A673 (cell line): ENCODE data around the gene KCNH5. TPM values are rescaled to one million over a fixed set of nuclear protein-coding genes. Genes with fewer than 3 reads are reported as not detected.

Experiments
- BruUV-seq: library from RNA; stranded (reverse); fragments of 400-500 nt; replicated peaks from 2 replicates; lab custom pipeline; 2021; lab: Mats Ljungman, UMichigan
- CTCF ChIA-PET: fragments of 300-600 bp; sonication (Branson Sonifier 250); formaldehyde crosslinking; loops from one replicate; lab custom pipeline; 2022; ENCODE audit warnings: antibody characterized with exemption; lab: Charles Lee
- POLR2A ChIA-PET: fragments of 300-600 bp; sonication (Branson Sonifier 250); formaldehyde crosslinking; loops from one replicate; lab custom pipeline; 2022; ENCODE audit warnings: antibody characterized with exemption; ENCODE audit not compliant: low non-redundant PET; lab: Charles Lee
- DNase-seq: peaks from one replicate; pipeline ENCODE4 v3.0.0-alpha.2; 2015; ENCODE audit warnings: low spot score
- H3K27ac ChIP-seq: fragments of 200-600 bp; sonication (generic); 2 replicates; pipeline ENCODE4 v1.5.1; 2016; ENCODE audit warnings: mixed run types, low read depth, mild to moderate bottlenecking, mixed read lengths, antibody characterized with exemption, low read length; ENCODE audit not compliant: poor library complexity, severe bottlenecking
- H3K27me3 ChIP-seq: fragments of 200-600 bp; sonication (generic); replicated peaks from 2 replicates; pipeline ENCODE4 v1.6.1; 2017; ENCODE audit warnings: mixed run types, low read depth, mild to moderate bottlenecking, mixed read lengths, antibody characterized with exemption, low read length; ENCODE audit not compliant: insufficient read depth, poor library complexity
- H3K36me3 ChIP-seq: fragments of 200-600 bp; sonication (generic); 2 replicates; pipeline ENCODE4 v1.6.1; 2016; ENCODE audit warnings: mixed run types, mild to moderate bottlenecking, mixed read lengths, antibody characterized with exemption, low read length; ENCODE audit not compliant: insufficient read depth, poor library complexity, severe bottlenecking
- H3K4me1 ChIP-seq: fragments of 200-600 bp; sonication (generic); 2 replicates; pipeline ENCODE4 v1.6.1; 2017; ENCODE audit warnings: mixed run types, mild to moderate bottlenecking, mixed read lengths, antibody characterized with exemption, low read length; ENCODE audit not compliant: insufficient read depth, poor library complexity, severe bottlenecking
- H3K4me3 ChIP-seq: fragments of 200-600 bp; sonication (generic); 2 replicates; pipeline ENCODE4 v1.5.1; 2016; ENCODE audit warnings: low read depth, mixed run types, mild to moderate bottlenecking, mixed read lengths, low read length; ENCODE audit not compliant: poor library complexity, severe bottlenecking
- H3K9me3 ChIP-seq: fragments of 200-600 bp; sonication (generic); 2 replicates; pipeline ENCODE4 v1.6.1; 2016; ENCODE audit warnings: mixed run types, low read depth, mild to moderate bottlenecking, mixed read lengths, antibody characterized with exemption, low read length; ENCODE audit not compliant: poor library complexity, severe bottlenecking
- EZH2 ChIP-seq: fragments of 200-600 bp; sonication (generic); IDR thresholded peaks from 2 replicates; pipeline ENCODE4 v1.6.1; 2017; ENCODE audit warnings: borderline replicate concordance, low read depth, mild to moderate bottlenecking, mixed read lengths, antibody characterized with exemption, low read length; ENCODE audit not compliant: poor library complexity, severe bottlenecking
- intact Hi-C: fragments of 100-400 bp; cut with micrococcal nuclease; formaldehyde crosslinking; loops from one replicate; pipeline ENCODE4 v1.10.0; 2022; ENCODE audit not compliant: unreplicated experiment
- total RNA-seq: library from RNA; stranded (reverse); gene quantifications from 2 replicates; pipeline ENCODE4 v1.2.3, GENCODE V29; 2021
- TF ChIP-seq, protein P1 (sequence below): fragments of 300-800, 200-600 bp; sonication (generic); conservative IDR thresholded peaks from 2 replicates; pipeline ENCODE4 v1.5.1; 2017; ENCODE audit warnings: low read depth, mild to moderate bottlenecking, antibody characterized with exemption, low read length, moderate library complexity, mixed read lengths

KCNH5 gene
- total RNA-seq, 1 experiment from 2014 or later: 27.9 TPM

DNA sequence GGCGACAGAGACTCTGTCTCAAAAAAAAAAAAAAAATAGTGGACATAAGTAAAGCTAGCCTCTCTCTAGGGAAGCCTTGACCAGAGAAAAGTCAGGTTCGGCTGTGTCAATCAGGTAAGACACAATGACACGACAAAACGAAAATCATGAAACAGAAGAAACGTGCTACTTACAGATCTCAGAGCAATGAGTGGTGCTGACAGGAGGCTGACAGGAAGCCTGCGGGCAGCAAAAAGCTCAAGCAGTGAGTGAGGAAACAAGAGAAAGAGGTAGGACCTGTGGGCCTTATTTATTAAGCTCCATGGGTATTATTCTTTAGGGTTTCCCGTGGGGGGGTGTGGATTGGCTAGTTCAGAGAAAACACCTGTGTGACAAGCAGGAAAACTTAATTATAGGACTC is 363.1 kb downstream of the KCNH5 start:
- no peaks in the 10 kb centered on the region for H3K27me3 ChIP-seq
- peaks cover 18% of the 10 kb centered on the region for H3K4me1 ChIP-seq
- no peak overlapping the region for H3K27ac ChIP-seq
- intact Hi-C loops: no loop called here
- H3K36me3 ChIP-seq: no peaks in the 10 kb centered on the region
- ChIA-PET CTCF (no interaction called here), POLR2A (no interaction called here)
- TF ChIP-seq, protein P1, sequence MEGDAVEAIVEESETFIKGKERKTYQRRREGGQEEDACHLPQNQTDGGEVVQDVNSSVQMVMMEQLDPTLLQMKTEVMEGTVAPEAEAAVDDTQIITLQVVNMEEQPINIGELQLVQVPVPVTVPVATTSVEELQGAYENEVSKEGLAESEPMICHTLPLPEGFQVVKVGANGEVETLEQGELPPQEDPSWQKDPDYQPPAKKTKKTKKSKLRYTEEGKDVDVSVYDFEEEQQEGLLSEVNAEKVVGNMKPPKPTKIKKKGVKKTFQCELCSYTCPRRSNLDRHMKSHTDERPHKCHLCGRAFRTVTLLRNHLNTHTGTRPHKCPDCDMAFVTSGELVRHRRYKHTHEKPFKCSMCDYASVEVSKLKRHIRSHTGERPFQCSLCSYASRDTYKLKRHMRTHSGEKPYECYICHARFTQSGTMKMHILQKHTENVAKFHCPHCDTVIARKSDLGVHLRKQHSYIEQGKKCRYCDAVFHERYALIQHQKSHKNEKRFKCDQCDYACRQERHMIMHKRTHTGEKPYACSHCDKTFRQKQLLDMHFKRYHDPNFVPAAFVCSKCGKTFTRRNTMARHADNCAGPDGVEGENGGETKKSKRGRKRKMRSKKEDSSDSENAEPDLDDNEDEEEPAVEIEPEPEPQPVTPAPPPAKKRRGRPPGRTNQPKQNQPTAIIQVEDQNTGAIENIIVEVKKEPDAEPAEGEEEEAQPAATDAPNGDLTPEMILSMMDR: no peak
- no peak for TF ChIP-seq EZH2
- H3K4me3 ChIP-seq: no peak overlapping the region
- no TSS peak for BruUV-seq
- DNase-seq: no peak
- peaks cover under 1% of the 10 kb centered on the region for H3K9me3 ChIP-seq

DNA sequence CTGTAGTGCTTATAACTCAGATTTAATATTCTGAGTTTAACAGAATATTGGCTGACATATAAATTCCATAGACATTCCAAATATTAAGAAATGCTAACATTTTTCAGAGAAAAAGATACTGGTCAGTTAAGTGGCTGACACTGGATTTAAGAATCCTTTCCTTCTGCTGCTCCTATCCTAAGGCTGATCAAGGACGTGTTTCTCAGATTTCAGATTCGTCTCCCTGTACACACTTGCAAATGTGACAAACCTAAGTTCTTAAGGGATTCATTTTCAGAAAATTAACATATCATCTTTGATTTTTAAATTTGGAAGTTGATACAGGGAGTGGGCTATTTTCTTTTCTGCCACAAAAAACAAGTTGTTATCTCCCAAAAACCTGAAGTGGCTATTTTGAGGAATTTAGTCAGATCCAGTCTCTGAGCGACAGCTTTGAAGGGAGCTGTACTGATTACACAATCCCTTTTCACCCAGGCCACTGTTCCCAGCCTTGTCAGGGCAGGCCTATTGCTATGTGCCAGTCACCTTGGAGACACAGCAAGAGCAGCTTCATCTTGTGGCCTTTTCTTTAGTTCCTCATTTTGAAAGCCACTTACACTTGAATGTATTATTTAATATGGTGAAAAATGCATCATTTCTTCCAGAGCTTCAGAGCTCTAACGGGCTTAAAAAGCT is 370.6 kb downstream of the KCNH5 start:
- H3K27me3 ChIP-seq: no peaks in the 10 kb centered on the region
- no peak overlapping the region for H3K4me3 ChIP-seq
- CTCF ChIA-PET: no interaction called here
- no peak overlapping the region for H3K27ac ChIP-seq
- BruUV-seq: no TSS peak
- TF ChIP-seq, protein P1: no peak
- no peak for TF ChIP-seq EZH2
- peaks cover 16% of the 10 kb centered on the region for H3K4me1 ChIP-seq
- H3K9me3 ChIP-seq: no peaks in the 10 kb centered on the region
- intact Hi-C loops: no loop called here
- POLR2A ChIA-PET: no interaction called here
- no peak for DNase-seq
- no peaks in the 10 kb centered on the region for H3K36me3 ChIP-seq

DNA sequence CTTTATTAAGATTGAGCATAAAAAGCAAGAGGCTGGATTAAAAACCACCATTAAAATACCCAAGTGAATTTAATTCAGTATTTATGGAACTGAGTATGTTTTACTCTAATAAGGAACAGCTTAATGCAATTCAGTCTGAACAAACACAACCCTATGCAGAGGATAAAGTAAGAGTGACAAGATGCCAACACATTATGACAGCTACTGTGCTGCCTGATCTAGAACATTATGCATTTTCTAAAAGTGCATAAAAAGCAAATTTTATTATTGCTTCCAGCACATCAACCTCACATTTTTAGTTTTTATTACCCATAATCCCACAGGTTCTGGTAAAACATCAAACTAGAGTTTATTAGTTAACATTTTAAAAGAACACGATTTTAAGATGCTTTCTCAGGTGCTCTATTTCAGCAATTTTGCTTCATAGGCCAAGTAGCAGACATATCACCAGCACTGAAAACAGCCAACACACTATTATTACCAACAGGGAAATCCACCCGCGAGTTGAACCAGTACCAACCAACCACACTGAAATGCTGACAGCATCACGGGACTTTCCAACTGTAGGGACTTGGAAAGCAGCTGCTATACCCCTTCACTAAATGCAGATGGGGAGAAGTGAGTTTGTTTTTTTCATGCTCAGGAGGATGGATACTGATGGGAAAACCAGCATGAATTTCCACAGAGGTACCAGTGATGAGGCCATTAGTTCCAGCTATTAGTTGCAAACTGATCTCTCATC is 372.1 kb downstream of the KCNH5 start:
- CTCF ChIA-PET: no interaction called here
- Histone ChIP-seq H3K4me3 (no peak overlapping the region), H3K36me3 (no peaks in the 10 kb centered on the region), H3K27ac (no peak overlapping the region), H3K4me1 (peaks cover 15% of the 10 kb centered on the region), H3K27me3 (no peaks in the 10 kb centered on the region), H3K9me3 (no peaks in the 10 kb centered on the region)
- peak; percentile 29 for DNase-seq
- BruUV-seq: no TSS peak
- intact Hi-C loops: no loop called here
- TF ChIP-seq EZH2: no peak
- TF ChIP-seq, protein P1: no peak
- POLR2A ChIA-PET: no interaction called here
